GM12864 (cell line): ENCODE data around the gene ZC3H11A.
"Not testable (repeated sequence)": the region's sequence is repeated elsewhere in the genome, so short reads cannot be mapped to it uniquely, and the experiment has no call there.

Source experiments
- DNase-seq: peaks from one replicate; pipeline ENCODE4 v3.0.0-alpha.2; 2011; ENCODE audit warnings: low read depth
- H3K4me3 ChIP-seq: 2 replicates; pipeline ENCODE4 v1.5.1; 2011; ENCODE audit warnings: mild to moderate bottlenecking, low read depth, low read length, control low read depth
- TF ChIP-seq, protein P1 (sequence below): IDR thresholded peaks from 2 replicates; pipeline ENCODE4 v1.5.1; 2011; ENCODE audit warnings: low read depth, mild to moderate bottlenecking, moderate library complexity, low read length, control low read depth, inconsistent platforms; ENCODE audit errors: missing control alignments

The ZC3H11A gene

DNA sequence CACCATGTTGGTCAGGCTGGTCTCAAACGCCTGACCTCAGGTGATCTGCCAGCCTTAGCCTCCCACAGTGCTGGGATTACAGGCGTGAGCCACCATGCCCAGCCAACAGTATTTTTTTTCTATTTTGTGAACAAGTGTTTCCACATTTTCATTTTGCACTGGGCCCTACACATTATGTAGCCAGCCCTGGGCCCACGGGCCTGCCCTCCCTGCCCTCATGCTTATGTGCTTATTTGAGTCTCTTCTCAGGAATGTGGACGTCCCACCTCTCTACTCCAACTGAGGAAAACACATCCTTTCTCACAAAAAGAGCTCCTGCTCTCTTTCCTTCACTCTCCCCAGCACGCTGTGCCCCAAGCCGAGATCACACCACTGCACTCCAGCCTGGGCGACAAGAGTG is 13.5 kb upstream of the ZC3H11A start:
- TF ChIP-seq, protein P1, sequence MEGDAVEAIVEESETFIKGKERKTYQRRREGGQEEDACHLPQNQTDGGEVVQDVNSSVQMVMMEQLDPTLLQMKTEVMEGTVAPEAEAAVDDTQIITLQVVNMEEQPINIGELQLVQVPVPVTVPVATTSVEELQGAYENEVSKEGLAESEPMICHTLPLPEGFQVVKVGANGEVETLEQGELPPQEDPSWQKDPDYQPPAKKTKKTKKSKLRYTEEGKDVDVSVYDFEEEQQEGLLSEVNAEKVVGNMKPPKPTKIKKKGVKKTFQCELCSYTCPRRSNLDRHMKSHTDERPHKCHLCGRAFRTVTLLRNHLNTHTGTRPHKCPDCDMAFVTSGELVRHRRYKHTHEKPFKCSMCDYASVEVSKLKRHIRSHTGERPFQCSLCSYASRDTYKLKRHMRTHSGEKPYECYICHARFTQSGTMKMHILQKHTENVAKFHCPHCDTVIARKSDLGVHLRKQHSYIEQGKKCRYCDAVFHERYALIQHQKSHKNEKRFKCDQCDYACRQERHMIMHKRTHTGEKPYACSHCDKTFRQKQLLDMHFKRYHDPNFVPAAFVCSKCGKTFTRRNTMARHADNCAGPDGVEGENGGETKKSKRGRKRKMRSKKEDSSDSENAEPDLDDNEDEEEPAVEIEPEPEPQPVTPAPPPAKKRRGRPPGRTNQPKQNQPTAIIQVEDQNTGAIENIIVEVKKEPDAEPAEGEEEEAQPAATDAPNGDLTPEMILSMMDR: no peak
- no peak overlapping the region for H3K4me3 ChIP-seq
- no peak for DNase-seq

DNA sequence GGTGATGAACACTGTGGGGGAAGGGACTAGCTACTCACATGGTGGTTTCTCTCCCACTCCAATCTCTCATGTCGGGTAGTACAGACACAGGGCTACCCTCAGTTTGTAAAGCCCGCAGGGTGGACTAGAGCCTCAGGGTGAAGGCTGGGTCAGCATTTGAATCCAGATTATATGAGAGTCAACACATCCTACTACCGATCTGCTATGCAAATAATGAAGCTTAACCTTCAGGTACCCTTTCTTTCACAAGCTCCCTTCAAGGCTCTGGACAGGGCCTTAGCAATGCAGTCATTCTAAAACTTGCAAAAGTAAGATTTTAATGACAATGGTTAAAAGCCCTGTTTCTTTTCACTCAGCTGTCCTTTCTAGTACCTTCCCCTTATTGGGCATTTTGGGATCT is 5.5 kb upstream of the ZC3H11A start:
- TF ChIP-seq, protein P1: no peak
- DNase-seq: no peak
- no peak overlapping the region for H3K4me3 ChIP-seq

DNA sequence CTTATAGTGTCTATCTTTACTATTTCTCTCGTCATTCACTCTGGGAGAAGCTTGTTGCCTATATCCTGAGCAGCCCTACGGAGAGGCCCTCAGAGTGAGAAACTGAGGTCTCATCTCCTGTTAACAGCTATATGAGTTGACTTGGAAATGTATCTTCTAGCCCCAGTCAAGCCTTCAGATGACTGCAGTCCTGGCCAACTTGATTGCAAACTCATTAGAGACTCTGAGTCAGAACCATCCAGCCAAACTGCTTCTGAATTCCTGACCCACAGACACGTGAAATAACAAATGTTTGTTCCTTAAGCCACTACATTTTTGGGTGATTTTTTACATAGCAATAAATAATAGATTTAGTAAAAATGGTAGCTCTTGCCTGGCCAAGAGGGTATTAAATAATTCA is 3.9 kb upstream of the ZC3H11A start:
- TF ChIP-seq, protein P1: no peak
- no peak for DNase-seq
- no peak overlapping the region for H3K4me3 ChIP-seq

DNA sequence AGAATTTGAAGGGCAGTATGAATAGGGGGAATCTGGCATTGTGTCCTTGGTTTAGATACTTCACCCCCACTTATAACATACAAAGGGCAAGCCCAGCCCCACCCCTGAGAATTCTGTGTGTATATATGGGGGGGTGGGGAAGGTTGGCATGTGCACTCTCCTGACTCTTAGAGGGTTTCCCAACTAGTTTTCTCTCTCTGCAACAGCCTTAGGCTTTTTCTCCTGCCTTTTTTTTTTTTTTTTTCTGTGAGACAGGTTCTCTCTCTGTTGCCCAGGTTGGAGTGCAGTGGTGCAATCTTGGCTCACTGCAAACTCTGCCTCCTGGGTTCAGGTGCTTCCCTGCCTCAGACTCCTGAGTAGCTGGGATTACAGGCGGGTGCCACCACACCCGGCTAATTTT is 2.9 kb upstream of the ZC3H11A start:
- DNase-seq: no peak
- TF ChIP-seq, protein P1: no peak
- H3K4me3 ChIP-seq: no peak overlapping the region

DNA sequence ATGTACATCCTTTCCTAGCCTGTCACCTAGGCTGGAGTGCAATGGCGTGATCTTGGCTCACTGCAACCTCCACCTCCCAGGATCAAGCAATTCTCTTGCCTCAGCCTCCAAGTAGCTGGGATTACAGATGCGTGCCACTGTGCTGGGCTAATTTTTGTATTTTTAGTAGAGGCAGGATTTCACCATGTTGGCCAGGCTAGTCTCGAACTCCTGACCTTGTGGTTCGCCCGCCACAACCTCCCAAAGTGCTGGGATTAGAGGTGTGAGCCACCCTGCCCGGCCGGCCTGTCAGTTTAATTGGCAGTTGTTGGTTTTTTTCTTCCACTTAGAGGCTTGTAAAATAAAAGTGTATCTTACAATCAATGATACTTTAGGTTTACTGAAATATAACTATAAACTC is 1.9 kb upstream of the ZC3H11A start:
- not testable (repeated sequence) for DNase-seq, H3K4me3 ChIP-seq

DNA sequence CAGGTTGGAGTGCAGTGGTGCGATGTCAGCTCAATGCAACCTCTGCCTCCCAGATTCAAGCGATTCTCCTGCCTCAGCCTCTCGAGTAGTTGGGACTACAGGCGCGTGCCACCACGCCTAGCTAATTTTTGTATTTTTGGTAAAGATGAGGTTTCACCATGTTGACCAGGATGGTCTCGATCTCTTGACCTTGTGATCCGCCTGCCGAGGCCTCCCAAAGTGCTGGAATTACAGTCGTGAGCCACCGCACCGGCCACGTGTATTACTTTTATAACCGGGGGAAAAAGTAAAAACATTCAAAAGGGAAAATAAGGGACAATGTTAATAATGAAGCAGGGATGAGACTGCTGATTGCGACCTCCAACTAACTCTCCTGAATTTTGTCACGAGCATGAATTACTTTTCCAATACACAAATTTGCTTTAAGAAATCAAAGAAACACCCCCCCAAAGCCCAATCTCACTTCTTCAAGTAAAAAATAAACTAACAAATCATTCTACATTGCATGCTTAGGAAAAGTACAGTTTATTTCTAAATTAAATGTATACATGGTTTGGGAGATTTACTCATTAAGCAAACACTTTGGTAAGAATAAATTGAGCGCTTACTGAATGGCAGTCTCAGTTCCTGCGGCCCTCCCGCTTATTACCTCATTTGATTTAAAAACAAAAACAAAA is 521 bp upstream of the ZC3H11A start:
- DNase-seq: no peak
- peak overlapping the region; percentile 29; the same call in 1 of the 2 replicates for H3K4me3 ChIP-seq
- TF ChIP-seq, protein P1: no peak

DNA sequence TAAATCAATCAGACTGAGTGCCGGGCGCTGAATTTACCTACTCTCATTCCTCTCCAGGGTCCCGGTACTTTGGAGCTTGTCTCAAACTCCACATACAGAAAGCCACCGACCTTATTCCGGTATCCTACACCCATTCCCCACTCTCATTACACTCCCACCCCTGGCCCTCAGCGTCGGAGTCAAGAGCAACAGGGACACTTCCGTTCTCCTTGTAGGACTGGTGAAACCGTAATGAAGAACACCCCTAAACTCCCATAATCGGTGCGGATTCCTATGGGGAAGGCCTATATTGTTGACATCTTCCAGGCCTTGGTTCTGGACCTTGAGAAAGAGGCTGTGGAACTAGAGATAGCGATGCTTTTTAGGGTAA is 798 bp downstream of the ZC3H11A start:
- TF ChIP-seq, protein P1: no peak
- peak overlapping the region; percentile 90 for H3K4me3 ChIP-seq
- DNase-seq: no peak
